ENCODE data around the gene DYNC1I1.

Gene DYNC1I1

DNA sequence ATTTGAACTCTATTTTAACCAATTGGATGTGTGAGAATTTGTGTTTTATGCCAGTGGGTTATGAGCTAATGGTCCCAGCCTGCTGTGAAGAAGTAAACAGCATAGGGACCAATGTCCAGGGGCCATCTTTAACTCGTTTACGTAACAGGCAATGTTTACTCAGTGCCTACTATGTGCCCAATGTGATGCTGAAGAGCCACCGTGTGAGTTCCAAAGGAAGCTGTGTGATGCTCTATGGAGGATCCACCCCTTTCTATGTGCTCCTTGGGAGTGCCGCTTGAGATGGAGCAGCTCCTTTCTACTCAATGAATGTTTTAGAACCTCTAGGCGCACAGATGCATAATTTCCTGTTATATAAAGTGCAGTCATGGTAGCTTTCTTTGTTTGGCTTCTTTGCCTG is 21.3 kb downstream of the DYNC1I1 start:
- no peak for DNase-seq

DNA sequence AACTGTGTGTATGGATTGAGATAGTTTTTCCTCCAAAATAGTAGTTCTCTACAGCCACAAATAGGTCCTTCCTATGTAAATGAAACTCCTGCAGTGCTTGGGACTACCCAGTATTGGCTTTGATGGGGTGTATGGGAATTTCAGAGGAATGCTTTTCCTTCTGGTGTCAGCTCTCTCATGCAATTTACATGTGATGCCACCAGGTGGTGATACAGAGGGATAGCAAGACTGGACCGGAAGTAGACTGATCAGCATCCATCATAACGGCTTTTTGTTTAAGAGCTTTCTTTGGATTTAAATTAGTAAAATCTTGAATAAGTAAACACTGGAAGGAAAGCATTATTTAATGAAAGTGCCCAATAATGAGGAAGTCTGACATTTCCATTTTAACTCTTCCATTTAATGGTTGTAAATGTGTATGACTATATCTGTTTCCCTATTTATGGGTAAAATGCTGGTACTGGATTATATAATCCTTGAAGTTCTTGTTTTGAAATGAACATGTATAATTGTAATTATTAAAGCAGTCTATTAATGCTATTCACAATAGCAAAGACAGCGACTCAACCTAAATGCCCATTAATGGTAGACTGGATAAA is 22.7 kb downstream of the DYNC1I1 start:
- DNase-seq, result peak; percentile 10 to 52 (median 43)

DNA sequence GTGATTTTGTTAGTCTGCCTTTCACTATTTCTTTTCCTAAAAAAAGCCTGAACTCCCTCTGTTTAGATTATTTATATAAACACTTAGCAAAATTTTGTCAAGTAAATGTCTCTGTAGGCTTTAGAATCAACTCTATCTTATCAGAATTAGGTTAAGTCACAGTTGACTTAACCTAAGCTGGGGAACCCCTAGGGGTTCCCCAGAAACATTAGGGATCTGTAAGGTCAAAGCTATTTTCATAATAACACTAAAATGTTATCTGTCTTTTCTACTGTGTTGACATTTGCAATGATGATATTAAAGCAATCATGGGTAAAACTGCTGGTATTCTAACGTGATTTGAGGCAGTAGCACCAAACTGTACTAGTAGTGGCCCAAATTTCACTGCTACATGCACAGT is 24.3 kb downstream of the DYNC1I1 start:
- no peak for DNase-seq

DNA sequence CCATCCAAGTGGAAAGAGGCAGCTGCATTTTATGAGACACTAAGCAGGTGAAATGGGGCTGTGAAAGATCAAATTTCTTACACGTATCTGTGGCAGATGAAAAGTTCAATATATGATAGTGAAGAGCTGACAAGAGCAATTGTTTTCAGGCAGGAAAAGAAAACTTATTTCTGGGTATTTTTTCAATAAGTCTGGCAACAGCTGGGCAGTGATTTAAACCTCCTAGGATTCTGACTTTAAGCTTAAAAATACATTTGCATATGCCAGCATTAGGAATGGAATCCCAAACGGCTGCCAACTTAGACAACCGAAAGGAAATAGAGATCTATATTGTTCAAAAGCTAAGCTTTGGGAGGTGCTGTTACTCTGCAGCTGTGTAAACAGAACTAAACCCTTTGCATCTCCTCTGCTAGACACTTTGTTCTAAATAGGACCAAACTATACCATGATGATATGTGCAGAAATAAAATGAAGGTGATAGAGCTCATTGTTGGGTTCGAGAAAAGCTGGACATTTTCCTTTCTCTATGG is 26.1 kb downstream of the DYNC1I1 start:
- no peak for DNase-seq

DNA sequence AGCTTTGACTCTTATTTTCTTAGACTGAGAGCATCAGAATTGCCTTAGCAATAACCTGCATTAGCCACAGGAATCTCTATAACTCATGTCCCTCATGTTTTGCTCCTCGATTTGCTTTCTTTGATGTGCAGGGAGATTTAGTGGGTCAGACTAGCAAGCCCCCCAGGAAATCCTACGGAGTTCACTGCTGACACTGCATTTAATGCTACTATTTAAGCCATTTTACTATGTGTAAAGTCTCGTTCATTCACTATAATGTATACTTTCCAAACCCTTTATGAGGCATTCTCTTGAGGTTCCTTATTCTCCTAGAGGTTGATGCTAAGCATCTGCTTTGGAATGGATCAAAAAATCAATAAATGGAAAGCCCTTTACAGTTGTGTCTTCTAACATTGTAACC is 28.4 kb downstream of the DYNC1I1 start:
- no peak for DNase-seq

DNA sequence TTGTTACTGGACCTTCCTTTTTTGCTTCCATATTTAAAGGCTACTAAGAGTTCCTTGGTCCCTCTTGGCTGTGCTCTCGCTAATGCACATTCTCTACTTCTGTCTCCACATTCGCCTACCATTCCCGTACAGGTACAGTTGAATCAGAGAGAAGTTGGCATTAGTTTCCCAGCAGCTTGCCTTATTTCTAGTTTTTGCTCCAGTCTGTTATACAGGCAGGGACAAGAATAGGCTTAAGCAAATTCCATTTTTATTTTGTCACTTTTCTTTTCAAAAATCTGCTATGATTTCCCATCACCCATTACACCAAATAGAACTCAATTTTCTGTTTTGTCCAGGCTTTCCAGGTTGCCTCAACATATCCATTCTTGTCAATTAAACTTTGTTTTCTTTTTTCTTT is 29.9 kb downstream of the DYNC1I1 start:
- DNase-seq, result no peak

DNA sequence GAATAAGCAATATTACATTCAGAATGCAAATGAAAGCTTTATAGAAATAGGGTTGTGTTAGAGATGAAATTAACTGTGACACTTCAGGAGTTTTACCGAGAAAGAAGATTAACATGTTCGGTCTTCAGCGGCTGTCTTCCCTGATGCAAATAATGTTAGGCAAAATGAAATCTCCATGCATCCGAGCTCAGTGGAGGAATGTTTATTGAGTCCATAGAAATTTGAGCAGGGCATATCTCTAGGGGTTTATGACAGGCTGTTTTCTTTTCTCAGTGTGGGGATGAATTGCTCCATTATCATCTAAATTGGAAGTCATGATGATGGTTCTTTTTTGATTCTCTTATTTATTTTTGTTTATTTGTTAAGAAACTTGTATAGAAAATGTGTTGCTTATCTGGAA is 31.7 kb downstream of the DYNC1I1 start:
- DNase-seq, result no peak

DNA sequence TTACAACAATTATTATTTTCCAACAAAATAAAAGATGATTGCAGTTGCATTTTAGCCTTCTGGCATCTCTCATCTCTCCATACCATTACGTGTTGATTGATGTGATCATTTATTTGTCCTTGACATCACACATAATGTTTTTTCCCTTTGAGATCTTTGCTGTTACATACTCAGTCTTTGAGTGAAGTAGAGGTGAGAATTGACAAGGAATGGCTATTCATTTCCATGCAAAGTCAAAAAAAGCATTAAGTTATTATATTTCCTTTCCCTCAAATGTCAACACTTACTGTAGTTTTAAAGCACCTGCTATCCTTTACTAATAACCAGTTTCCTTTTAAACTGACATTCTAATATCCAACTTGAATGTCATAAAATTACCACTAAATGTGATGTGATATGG is 33.6 kb downstream of the DYNC1I1 start:
- DNase-seq, result no peak

DNA sequence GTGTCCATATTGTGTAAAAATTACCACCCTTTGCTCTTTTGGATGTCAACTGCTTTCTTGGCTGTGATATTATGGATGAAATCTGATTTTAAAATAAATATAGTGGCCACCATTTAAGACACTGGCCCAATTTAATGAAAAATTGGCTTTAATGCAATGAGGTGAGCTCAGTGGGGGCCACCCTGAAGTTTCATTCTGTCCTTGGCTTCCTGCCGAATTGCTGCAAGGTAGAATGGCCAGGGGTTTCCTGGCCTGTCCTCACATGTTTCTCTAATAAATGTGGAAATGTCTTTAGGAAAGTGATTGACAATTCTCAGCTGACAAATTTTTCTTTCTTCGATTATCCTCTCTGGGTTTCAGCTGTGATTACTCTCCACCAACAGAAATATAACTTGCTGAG is 36.0 kb downstream of the DYNC1I1 start:
- no peak for DNase-seq

DNA sequence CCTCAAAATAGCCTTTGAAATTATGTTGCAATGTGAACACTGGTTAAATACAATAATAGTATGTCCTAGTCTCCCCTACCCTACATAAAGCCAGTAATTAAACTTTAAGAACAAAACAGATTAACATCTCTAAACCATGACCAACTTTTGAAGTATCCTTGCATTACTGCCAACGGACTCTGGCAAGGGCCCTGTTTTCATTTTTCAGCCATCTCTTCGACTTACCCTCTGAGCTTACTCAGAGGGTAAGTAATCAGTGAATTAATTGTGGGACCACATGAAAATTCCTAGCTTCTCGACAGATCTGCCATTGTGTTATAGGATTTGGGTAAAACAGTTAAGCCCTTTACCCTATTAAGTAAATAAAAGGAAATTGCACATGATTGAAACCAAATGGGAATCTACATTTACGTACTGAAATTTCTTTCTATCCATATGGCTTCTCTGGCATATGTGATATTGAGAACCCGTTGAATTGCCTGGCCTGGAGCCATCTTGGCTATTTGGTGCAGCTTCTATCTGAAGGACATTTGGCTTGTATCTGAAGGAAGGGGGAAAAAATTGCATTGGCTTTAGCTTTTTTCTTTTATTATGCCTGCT is 39.6 kb downstream of the DYNC1I1 start:
- no peak for DNase-seq

DNA sequence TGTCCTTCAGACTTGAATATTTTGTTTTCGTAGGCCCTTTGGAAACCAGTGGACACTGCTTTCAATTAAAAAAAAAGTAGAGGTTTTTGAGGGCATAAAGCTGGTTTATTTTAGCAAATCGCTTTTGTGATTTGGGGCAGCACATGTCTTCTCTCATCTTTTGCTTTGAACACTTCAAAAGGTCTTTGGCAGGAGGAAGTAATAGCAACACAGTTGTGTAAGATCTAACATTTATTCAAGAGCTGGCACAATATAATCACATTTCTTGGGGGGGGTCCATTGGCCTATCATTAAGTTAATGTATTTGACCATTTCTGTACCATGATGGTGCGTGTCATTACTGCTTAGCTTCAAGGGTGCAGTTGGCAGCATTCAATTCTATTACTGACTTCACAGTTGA is 42.4 kb downstream of the DYNC1I1 start:
- DNase-seq, result no peak

DNA sequence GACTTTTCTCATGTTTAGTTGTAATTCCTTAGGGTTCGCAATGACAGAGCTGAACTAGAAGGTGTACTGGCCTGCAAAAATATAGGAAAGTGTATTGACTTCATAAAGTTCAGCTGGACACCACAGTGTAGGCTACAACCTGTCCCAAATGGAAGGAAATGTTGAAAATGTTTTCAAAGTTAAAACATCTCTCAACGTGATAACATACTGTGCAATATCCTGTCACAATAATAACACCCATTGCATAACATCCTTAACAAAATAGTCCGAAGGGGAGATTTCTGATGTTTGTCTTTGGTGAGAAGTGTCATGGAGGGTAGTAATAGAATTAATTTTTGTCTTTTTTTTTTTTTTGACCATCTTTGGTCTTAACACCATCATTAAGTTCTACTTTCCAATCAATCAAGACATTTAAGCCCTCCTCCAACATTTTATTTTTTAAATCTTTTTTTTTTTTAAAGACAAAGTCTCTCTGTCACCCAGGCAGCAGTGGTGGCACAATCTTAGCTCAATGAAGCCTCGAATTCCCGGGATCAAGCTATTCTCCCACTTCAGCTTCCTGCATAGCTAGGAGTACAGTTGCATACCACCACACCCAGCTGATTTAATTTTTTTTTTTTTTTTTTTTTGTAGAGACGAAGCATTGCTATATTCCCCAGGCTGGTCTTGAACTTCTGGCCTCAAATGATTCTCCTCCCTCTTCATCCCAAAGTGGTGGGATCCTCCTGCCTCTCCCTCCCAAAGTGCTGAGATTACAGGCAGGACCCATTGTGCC is 45.7 kb downstream of the DYNC1I1 start:
- DNase-seq, result peak in 1 of 4 experiments; percentile 1

DNA sequence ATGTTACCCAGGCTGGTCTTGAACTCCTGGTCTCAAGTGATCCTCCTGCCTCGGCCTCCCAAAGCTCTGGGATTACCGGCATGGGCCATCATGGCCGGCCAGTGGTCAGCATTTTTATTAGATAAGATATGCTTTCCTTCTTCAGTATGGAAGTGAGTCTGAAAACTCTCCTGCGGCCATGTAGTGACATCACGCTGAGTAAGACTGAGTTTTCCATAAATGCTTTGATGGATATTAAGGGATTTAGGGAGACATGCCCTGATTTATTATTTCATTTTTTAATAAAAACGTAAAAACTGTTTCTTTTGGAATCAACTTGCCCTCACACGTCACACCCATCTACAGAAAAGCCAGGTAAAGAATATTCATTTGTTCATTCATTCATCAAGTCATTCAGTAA is 48.4 kb downstream of the DYNC1I1 start:
- no peak for DNase-seq

DNA sequence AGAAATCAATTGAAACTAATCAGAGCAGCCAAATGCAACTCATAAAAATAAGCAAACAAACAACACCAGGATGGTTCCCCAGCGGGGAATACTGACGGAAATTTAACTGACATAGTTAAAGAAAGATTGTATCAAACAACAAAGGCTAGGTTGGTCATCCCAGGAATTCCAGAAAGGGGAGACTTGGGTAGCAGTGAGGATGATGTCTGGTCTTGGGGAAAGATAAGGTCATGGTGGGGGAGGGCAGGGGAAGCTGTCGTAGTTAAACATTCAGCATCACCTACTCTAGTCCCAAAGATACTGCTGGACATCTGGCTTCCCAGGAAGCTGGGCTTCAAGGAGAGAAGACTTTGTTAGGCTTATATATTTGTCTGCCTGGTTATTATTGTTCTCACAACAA is 50.4 kb downstream of the DYNC1I1 start:
- no peak for DNase-seq

DNA sequence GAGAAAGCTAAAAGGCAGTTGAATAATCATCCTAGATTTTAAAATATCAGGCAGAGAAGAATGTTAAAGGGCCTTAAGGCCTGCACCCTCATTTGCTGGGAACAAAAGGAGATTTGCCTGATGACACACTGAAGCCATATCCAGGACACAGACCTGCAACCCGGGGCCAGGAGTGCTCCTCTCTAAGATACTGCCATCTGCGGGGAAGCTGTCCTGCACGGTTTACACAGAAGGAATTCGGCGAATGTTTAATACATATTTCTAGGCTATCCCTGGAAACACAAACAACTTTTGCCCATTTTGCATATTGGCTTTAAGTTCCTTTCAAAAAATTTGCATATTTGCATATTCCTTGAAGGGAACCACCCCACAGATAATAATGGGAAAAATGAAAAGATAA is 52.3 kb downstream of the DYNC1I1 start:
- no peak for DNase-seq

DNA sequence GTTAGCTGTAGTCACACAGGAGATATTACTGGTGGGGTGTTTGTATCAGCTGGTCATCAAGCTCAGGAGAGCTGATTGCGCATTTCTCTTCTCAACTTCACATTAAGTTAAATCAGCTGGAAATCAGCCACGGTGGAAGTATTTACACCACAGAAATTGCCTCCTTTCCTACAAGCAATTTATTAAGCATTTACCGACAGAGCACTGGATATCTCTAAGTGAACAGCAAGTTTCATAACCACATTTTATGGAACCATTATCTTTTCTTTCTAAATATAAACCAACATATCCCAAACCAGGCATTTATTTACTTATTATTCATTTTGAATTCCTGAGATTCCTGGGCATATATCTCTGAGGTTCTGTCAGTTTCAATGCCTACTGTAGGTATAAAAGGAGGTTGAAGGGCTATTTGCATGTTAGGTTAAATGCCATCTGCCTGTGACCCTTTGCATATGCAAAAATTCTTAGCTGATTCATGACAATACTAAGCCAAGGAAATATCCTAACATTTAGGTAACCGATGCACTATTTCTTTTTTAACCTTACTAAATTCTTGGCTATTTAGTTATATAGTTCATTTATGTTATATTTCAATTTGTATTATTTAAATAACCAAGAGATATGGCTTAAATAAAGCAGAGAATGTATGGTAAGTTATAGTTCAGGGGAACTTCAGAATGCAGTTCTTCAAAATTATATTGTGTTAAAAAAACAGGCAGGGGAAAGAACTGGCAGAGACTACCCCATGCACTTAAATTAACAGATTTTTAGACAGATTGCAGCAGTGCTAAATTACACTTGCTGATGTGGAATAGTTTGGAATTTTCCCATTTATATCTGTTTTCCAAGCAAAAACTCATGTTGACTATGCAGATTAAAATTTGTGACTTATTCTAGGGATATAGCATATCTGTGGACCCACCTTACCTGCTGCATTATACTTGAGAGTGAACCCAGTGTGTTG is 56.8 kb downstream of the DYNC1I1 start:
- DNase-seq, result no peak

DNA sequence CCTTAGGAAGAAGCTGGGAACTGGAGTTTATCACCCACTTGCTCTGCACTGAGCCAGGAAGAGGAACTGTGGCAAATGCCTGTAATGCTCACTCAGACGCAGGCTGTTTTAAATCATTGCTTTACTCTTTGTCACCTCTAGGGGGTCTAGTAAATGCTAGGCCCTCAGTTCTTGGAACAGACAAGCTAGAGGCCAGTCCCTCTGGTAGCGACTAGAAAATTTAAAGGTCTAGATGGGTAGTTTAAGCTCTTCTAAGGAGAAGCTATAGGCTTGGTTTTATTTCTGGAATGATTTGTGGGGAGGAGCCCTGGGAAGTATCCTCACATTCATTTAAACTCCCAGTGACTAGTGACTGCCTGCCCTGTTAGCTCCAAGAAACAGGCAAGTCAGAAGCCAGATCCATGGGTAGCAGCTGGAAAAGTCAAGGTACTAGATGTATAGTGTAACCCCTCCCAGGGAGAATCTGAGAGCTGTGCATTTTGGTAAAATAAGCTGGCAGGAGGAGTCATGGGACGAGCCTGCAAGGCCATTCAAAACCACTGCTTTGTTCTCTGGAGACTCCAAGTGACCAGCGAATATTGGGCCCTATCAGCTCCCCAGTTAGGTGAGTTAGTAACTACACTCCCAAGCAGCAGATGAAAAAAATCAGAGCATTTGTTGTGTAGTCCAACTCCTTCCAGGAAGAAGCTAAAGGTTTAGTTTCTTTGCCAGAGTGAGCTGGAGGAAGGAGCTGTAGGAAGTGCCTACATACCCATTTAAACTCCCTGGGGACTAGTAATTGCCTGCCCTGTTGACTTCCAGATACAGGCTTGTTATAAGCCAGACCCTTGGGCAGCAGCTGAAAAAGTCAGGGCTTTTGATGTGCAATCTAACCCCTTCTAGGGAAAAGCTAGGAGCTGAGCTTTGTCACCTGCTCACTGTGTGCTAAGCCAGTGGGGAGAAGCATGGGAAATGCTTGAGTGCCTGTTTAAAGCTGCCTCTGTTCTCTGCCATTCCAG is 68.9 kb downstream of the DYNC1I1 start:
- DNase-seq, result peak in 3 of 4 experiments; percentile 23 to 38 (median 26)

DNA sequence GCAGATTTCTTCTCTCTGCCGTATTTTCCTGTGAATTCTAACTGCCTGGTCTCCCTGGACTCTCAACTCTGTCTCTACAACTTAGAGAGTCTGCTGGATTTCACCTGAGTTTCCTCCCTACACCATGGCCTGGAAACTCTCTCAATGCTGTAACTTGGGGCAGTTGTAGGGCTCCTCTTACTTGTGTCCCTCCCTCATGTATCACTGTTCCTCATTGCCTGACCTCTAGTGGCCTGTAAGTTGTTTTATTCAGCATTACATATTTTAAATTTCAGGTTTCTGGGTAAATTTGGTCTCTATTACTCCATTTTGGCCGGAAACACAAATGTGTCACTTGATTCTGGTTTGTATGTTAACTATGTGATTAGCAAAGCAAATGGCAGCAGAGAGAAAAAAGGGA is 70.9 kb downstream of the DYNC1I1 start:
- no peak for DNase-seq

DNA sequence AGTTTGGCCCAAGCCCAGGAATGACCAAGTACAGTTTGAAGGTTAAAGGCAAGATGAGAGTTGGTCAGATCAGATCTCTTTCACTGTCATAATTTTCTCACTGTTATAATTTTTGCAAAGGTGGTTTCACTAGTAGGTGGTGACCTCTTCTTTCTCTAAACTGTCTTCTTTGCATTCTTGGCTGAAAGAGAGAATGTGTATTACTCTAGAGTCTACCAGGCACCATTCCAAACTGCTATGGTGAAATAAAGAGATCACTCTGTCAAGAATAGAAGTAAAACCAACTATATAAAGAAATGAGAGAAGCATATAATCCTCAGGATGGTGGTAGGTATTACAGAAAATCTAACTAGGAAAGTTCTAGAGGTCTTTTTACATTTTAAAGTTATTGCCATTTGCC is 72.7 kb downstream of the DYNC1I1 start:
- no peak for DNase-seq

DNA sequence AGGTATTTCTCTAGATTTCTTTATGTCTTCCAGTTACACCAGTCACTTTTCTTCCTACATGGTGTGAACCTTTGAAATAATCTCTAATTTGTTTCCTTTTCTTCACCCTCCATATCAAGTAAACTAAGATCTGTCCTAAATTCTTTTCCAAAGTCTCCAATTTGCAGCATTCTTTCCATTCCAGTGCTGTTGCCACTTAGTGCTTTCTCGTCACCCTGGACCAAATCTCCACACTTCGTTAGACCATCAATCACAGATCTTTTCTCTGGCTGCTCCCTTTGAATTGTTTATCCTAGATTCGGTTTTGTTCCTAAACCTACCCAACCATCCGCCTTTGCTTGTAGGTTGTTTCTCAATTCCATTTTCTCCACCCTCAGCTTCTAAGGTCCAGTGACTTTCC is 74.7 kb downstream of the DYNC1I1 start:
- no peak for DNase-seq

DNA sequence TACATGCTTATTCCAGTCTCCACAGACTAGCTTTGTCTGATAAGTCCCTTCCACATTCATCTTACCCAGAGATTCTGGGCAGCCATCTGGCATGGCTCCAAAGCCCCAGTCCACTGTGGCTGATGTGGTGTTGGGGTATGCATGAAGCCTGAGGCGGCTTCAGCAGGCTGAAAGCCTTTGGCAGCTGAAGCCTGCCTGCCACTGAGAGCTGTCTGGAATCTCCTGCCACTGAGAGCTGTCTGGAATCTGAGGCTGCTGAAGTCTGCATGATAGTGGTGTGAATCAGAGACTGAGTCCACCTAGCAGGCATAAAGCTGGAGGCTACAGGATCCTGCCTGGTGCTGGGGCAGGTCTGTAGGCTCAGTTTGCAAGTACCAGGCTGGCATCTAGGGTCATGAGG is 87.1 kb downstream of the DYNC1I1 start:
- DNase-seq, result no peak
